Bronchial epithelial cell (primary cell): Measurements from ENCODE around the gene PRR5L. TPM values are rescaled to one million over a fixed set of nuclear protein-coding genes. Genes with fewer than 3 reads are reported as not detected.
A peak's percentile ranks its signal among the peaks of the same experiment; 100 is the strongest.

Experiments
- DNase-seq: peaks from one replicate; pipeline ENCODE4 v3.0.0-alpha.2; 2010; ENCODE audit warnings: low read depth
- FAIRE-seq: peaks from 2 replicates; lab custom pipeline; 2011; peaks lifted over from hg19 to GRCh38; lab: Jason Lieb, UNC
- H3K27me3 ChIP-seq: 2 replicates; pipeline ENCODE4 v1.5.1; 2011; ENCODE audit warnings: low read length; ENCODE audit not compliant: control insufficient read depth, insufficient read depth
- H3K36me3 ChIP-seq: 2 replicates; pipeline ENCODE4 v1.5.1; 2011; ENCODE audit warnings: low read length; ENCODE audit not compliant: control insufficient read depth, insufficient read depth
- H3K4me3 ChIP-seq: 2 replicates; pipeline ENCODE4 v1.5.1; 2011; ENCODE audit warnings: mild to moderate bottlenecking, low read depth, low read length, control low read depth
- total RNA-seq: library from RNA; depleted of rRNA; stranded (reverse); fragments of >200 nt; gene quantifications from 2 replicates; pipeline ENCODE4 v1.2.1, GENCODE V29; 2014
- TF ChIP-seq, protein P1 (sequence below): IDR thresholded peaks from 2 replicates; pipeline ENCODE4 v1.5.1; 2011; ENCODE audit warnings: mild to moderate bottlenecking, moderate library complexity, low read length, control low read depth, inconsistent platforms; ENCODE audit not compliant: insufficient read depth, severe bottlenecking

PRR5L gene
- total RNA-seq, 1 donor from 2014 or later: 10.0 TPM

DNA sequence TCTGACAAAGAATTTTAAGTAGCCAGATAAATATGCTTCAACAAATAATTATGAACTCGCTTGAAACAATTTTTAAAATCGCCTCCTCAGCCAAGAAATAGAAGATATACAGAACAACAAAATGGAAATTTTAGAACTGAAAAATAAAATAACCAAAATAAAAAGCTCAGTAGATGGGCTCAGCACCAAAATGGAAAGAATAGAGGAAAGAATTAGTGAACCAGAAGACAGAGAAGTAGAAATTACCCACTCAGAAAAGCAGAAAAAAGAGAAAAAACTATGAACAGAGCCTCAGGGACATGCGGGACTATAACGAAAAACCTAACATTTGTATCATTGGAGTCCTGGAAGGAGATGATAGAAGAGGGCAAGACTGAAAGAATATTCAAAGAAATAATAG, 14.2 kb upstream of the PRR5L start:
- TF ChIP-seq, protein P1, sequence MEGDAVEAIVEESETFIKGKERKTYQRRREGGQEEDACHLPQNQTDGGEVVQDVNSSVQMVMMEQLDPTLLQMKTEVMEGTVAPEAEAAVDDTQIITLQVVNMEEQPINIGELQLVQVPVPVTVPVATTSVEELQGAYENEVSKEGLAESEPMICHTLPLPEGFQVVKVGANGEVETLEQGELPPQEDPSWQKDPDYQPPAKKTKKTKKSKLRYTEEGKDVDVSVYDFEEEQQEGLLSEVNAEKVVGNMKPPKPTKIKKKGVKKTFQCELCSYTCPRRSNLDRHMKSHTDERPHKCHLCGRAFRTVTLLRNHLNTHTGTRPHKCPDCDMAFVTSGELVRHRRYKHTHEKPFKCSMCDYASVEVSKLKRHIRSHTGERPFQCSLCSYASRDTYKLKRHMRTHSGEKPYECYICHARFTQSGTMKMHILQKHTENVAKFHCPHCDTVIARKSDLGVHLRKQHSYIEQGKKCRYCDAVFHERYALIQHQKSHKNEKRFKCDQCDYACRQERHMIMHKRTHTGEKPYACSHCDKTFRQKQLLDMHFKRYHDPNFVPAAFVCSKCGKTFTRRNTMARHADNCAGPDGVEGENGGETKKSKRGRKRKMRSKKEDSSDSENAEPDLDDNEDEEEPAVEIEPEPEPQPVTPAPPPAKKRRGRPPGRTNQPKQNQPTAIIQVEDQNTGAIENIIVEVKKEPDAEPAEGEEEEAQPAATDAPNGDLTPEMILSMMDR: no peak
- Histone ChIP-seq H3K36me3 (peaks cover 5% of the 10 kb centered on the region), H3K4me3 (no peak overlapping the region), H3K27me3 (no peaks in the 10 kb centered on the region)
- DNase-seq (no peak), FAIRE-seq (no peak)

- no peak for FAIRE-seq
Measured at GRCh38 chr11:36282926-36283325, 13.2 kb upstream of the PRR5L start.

DNA sequence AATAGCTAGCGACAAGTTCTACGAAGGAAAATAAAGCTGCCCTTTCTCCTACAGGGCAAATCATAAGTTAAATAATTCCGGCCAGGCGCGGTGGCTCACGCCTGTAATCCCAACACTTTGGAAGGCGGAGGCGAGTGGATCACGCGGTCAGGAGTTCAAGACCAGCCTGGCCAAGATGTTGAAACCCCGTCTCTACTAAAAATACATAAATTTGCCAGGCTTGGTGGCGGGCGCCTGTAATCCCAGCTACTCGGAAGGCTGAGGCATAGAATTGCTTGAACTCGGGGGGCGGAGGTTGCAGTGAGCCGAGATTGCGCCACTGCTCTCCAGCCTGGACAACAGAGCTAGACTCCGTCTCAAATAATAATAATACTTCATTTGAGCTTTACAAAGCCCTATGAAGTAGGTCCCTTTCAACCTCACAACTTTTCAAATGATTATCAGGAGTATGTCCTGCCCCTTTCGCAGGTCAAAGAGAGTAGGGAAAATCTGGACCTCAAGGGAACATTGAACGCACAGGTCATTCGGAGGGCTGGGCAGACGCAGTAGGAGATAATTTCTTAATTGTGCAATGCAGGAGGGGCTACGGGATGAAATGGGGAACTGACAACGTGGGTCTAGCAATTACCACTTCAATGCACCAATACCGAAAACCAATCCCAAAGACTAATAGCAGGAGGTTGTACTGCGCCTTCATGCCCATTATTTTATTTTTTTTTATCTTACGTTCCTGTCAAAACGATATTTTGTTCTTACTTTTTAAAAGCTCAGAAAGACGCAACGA, 7.5 kb upstream of the PRR5L start:
- H3K27me3 ChIP-seq: no peaks in the 10 kb centered on the region
- H3K4me3 ChIP-seq: peak overlapping the region; percentile 65
- no peaks in the 10 kb centered on the region for H3K36me3 ChIP-seq
- no peak for FAIRE-seq
- DNase-seq: no peak
- TF ChIP-seq, protein P1: no peak

More at GRCh38 chr11:36282926-36283325, 13.2 kb upstream of the PRR5L start:
- TF ChIP-seq, protein P1: no peak
- no peaks in the 10 kb centered on the region for H3K27me3 ChIP-seq
- no peak overlapping the region for H3K4me3 ChIP-seq
- DNase-seq: no peak
- peaks cover 5% of the 10 kb centered on the region for H3K36me3 ChIP-seq

GRCh38 chr11:36289226-36289852, 6.7 kb upstream of the PRR5L start, which contains the start of gene COMMD9:
Gene COMMD9 (minus strand): TSS chr11:36289424. CDS start chr11:36289412, 12 bp downstream.
- TF ChIP-seq, protein P1: no peak

DNA sequence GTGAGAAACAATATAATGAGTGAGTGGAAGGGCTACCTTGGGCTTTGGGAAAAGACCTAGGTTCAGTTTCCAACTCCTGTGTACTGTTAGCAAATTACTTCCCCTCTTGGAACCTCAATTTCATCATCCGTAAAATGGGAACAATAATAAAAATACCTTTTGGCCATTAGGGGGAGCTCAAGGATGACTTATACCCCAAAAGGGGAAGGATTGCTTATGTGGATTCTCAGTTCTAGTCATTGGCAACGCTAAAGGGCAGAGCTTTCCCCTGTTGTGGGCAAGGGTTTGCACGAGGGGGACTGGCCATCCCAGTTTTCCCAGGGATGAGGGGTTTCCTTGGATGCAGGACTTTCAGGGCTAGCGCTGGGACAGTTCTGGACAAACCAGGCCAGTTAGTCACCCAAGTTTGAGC, 3.8 kb upstream of the PRR5L start:
- peak; percentile 43 for DNase-seq
- no peak for FAIRE-seq
- Histone ChIP-seq H3K27me3 (no peaks in the 10 kb centered on the region), H3K4me3 (no peak overlapping the region), H3K36me3 (no peaks in the 10 kb centered on the region)
- TF ChIP-seq, protein P1: peak; percentile 38

More at GRCh38 chr11:36289226-36289852, 6.7 kb upstream of the PRR5L start, which contains the start of gene COMMD9:
- DNase-seq (peak; percentile 93), FAIRE-seq (peak; percentile 73)
- Histone ChIP-seq H3K36me3 (no peaks in the 10 kb centered on the region), H3K4me3 (peak within 1 kb of the TSS; percentile 65), H3K27me3 (no peaks in the 10 kb centered on the region)
